ENCODE data around the gene NR0B1.

NR0B1 gene

GRCh38 chrX:30309139-30309571 is at the start of gene NR0B1:
Gene NR0B1 (minus strand): TSS chrX:30309390. CDS start chrX:30309363, 27 bp downstream.
- Histone ChIP-seq H3K9me3 (ENCODE audit: control insufficient read depth in 2 of 2, low read length in 2 of 2) (no peaks in the 10 kb centered on the region), H3K27me3 (ENCODE audit: control insufficient read depth in 2 of 2, insufficient read depth in 2 of 2, low read length in 2 of 2) (peaks cover 2 to 4% of the 10 kb centered on the region in 2 donors), H3K36me3 (ENCODE audit: control insufficient read depth in 2 of 2, insufficient read depth in 2 of 2, low read length in 2 of 2) (no peaks in the 10 kb centered on the region), H3K4me3 (ENCODE audit: low read length in 2 of 2) (no peak within 1 kb of the TSS), H3K9ac (ENCODE audit: low read depth in 1 of 2, low read length in 2 of 2) (no peak within 1 kb of the TSS), H3K27ac (ENCODE audit: low read depth in 2 of 2, low read length in 2 of 2) (no peak within 1 kb of the TSS), H3K4me1 (ENCODE audit: control insufficient read depth in 2 of 2, insufficient read depth in 2 of 2, low read length in 2 of 2) (no peaks in the 10 kb centered on the region)

GRCh38 chrX:30349946-30350345 is 40.8 kb upstream of the NR0B1 start:
- no peaks in the 10 kb centered on the region for H3K9me3 ChIP-seq (ENCODE audit: control insufficient read depth in 2 of 2, low read length in 2 of 2)
- no peak overlapping the region for H3K27ac ChIP-seq (ENCODE audit: low read depth in 2 of 2, low read length in 2 of 2)
- H3K36me3 ChIP-seq (ENCODE audit: control insufficient read depth in 2 of 2, insufficient read depth in 2 of 2, low read length in 2 of 2): no peaks in the 10 kb centered on the region
- H3K4me1 ChIP-seq (ENCODE audit: control insufficient read depth in 2 of 2, insufficient read depth in 2 of 2, low read length in 2 of 2): no peaks in the 10 kb centered on the region
- H3K9ac ChIP-seq (ENCODE audit: low read depth in 1 of 2, low read length in 2 of 2): no peak overlapping the region
- no peak overlapping the region for H3K4me3 ChIP-seq (ENCODE audit: low read length in 2 of 2)
- no peaks in the 10 kb centered on the region for H3K27me3 ChIP-seq (ENCODE audit: control insufficient read depth in 2 of 2, insufficient read depth in 2 of 2, low read length in 2 of 2)

GRCh38 chrX:30343206-30343605 is 34.0 kb upstream of the NR0B1 start:
- H3K4me1 ChIP-seq (ENCODE audit: control insufficient read depth in 2 of 2, insufficient read depth in 2 of 2, low read length in 2 of 2): no peaks in the 10 kb centered on the region
- H3K36me3 ChIP-seq (ENCODE audit: control insufficient read depth in 2 of 2, insufficient read depth in 2 of 2, low read length in 2 of 2): no peaks in the 10 kb centered on the region
- H3K27me3 ChIP-seq (ENCODE audit: control insufficient read depth in 2 of 2, insufficient read depth in 2 of 2, low read length in 2 of 2): no peaks in the 10 kb centered on the region
- no peak overlapping the region for H3K4me3 ChIP-seq (ENCODE audit: low read length in 2 of 2)
- H3K27ac ChIP-seq (ENCODE audit: low read depth in 2 of 2, low read length in 2 of 2): no peak overlapping the region
- H3K9ac ChIP-seq (ENCODE audit: low read depth in 1 of 2, low read length in 2 of 2): no peak overlapping the region
- no peaks in the 10 kb centered on the region for H3K9me3 ChIP-seq (ENCODE audit: control insufficient read depth in 2 of 2, low read length in 2 of 2)

- H3K36me3 ChIP-seq (ENCODE audit: control insufficient read depth in 2 of 2, insufficient read depth in 2 of 2, low read length in 2 of 2): no peaks in the 10 kb centered on the region
- H3K4me3 ChIP-seq (ENCODE audit: low read length in 2 of 2): no peak overlapping the region
- H3K4me1 ChIP-seq (ENCODE audit: control insufficient read depth in 2 of 2, insufficient read depth in 2 of 2, low read length in 2 of 2): no peaks in the 10 kb centered on the region
- no peaks in the 10 kb centered on the region for H3K27me3 ChIP-seq (ENCODE audit: control insufficient read depth in 2 of 2, insufficient read depth in 2 of 2, low read length in 2 of 2)
- H3K9me3 ChIP-seq (ENCODE audit: control insufficient read depth in 2 of 2, low read length in 2 of 2): no peaks in the 10 kb centered on the region
- no peak overlapping the region for H3K27ac ChIP-seq (ENCODE audit: low read depth in 2 of 2, low read length in 2 of 2)
- H3K9ac ChIP-seq (ENCODE audit: low read depth in 1 of 2, low read length in 2 of 2): no peak overlapping the region
These were observed 31.6 kb upstream of the NR0B1 start for GRCh38 chrX:30340753-30341152.

GRCh38 chrX:30327762-30328161 is 18.6 kb upstream of the NR0B1 start:
- Histone ChIP-seq H3K9me3 (ENCODE audit: control insufficient read depth in 2 of 2, low read length in 2 of 2) (no peaks in the 10 kb centered on the region), H3K4me1 (ENCODE audit: control insufficient read depth in 2 of 2, insufficient read depth in 2 of 2, low read length in 2 of 2) (no peaks in the 10 kb centered on the region), H3K4me3 (ENCODE audit: low read length in 2 of 2) (no peak overlapping the region), H3K27me3 (ENCODE audit: control insufficient read depth in 2 of 2, insufficient read depth in 2 of 2, low read length in 2 of 2) (no peaks in the 10 kb centered on the region), H3K36me3 (ENCODE audit: control insufficient read depth in 2 of 2, insufficient read depth in 2 of 2, low read length in 2 of 2) (no peaks in the 10 kb centered on the region), H3K27ac (ENCODE audit: low read depth in 2 of 2, low read length in 2 of 2) (no peak overlapping the region), H3K9ac (ENCODE audit: low read depth in 1 of 2, low read length in 2 of 2) (no peak overlapping the region)

GRCh38 chrX:30317308-30317707 is 8.1 kb upstream of the NR0B1 start:
- Histone ChIP-seq H3K27me3 (ENCODE audit: control insufficient read depth in 2 of 2, insufficient read depth in 2 of 2, low read length in 2 of 2) (peaks cover 0 to 2% of the 10 kb centered on the region in 2 donors), H3K4me3 (ENCODE audit: low read length in 2 of 2) (no peak overlapping the region)

GRCh38 chrX:30313322-30313721 is 4.1 kb upstream of the NR0B1 start:
- Histone ChIP-seq H3K9me3 (ENCODE audit: control insufficient read depth in 2 of 2, low read length in 2 of 2) (no peaks in the 10 kb centered on the region), H3K27me3 (ENCODE audit: control insufficient read depth in 2 of 2, insufficient read depth in 2 of 2, low read length in 2 of 2) (no peaks in the 10 kb centered on the region), H3K4me1 (ENCODE audit: control insufficient read depth in 2 of 2, insufficient read depth in 2 of 2, low read length in 2 of 2) (no peaks in the 10 kb centered on the region), H3K36me3 (ENCODE audit: control insufficient read depth in 2 of 2, insufficient read depth in 2 of 2, low read length in 2 of 2) (no peaks in the 10 kb centered on the region), H3K27ac (ENCODE audit: low read depth in 2 of 2, low read length in 2 of 2) (no peak overlapping the region), H3K4me3 (ENCODE audit: low read length in 2 of 2) (no peak overlapping the region), H3K9ac (ENCODE audit: low read depth in 1 of 2, low read length in 2 of 2) (no peak overlapping the region)

More at GRCh38 chrX:30317308-30317707, 8.1 kb upstream of the NR0B1 start:
- no peaks in the 10 kb centered on the region for H3K4me1 ChIP-seq (ENCODE audit: control insufficient read depth in 2 of 2, insufficient read depth in 2 of 2, low read length in 2 of 2)
- no peak overlapping the region for H3K9ac ChIP-seq (ENCODE audit: low read depth in 1 of 2, low read length in 2 of 2)
- H3K36me3 ChIP-seq (ENCODE audit: control insufficient read depth in 2 of 2, insufficient read depth in 2 of 2, low read length in 2 of 2): no peaks in the 10 kb centered on the region
- H3K27ac ChIP-seq (ENCODE audit: low read depth in 2 of 2, low read length in 2 of 2): no peak overlapping the region
- H3K9me3 ChIP-seq (ENCODE audit: control insufficient read depth in 2 of 2, low read length in 2 of 2): no peaks in the 10 kb centered on the region

GRCh38 chrX:30312858-30313257 is 3.7 kb upstream of the NR0B1 start:
- Histone ChIP-seq H3K27ac (ENCODE audit: low read depth in 2 of 2, low read length in 2 of 2) (no peak overlapping the region), H3K4me3 (ENCODE audit: low read length in 2 of 2) (no peak overlapping the region), H3K27me3 (ENCODE audit: control insufficient read depth in 2 of 2, insufficient read depth in 2 of 2, low read length in 2 of 2) (no peaks in the 10 kb centered on the region), H3K36me3 (ENCODE audit: control insufficient read depth in 2 of 2, insufficient read depth in 2 of 2, low read length in 2 of 2) (no peaks in the 10 kb centered on the region), H3K9me3 (ENCODE audit: control insufficient read depth in 2 of 2, low read length in 2 of 2) (no peaks in the 10 kb centered on the region), H3K4me1 (ENCODE audit: control insufficient read depth in 2 of 2, insufficient read depth in 2 of 2, low read length in 2 of 2) (no peaks in the 10 kb centered on the region), H3K9ac (ENCODE audit: low read depth in 1 of 2, low read length in 2 of 2) (no peak overlapping the region)

GRCh38 chrX:30310429-30311206 is 1.4 kb upstream of the NR0B1 start:
- Histone ChIP-seq H3K4me3 (ENCODE audit: low read length in 2 of 2) (no peak overlapping the region), H3K27ac (ENCODE audit: low read depth in 2 of 2, low read length in 2 of 2) (no peak overlapping the region), H3K9ac (ENCODE audit: low read depth in 1 of 2, low read length in 2 of 2) (no peak overlapping the region), H3K9me3 (ENCODE audit: control insufficient read depth in 2 of 2, low read length in 2 of 2) (no peaks in the 10 kb centered on the region), H3K4me1 (ENCODE audit: control insufficient read depth in 2 of 2, insufficient read depth in 2 of 2, low read length in 2 of 2) (no peaks in the 10 kb centered on the region), H3K27me3 (ENCODE audit: control insufficient read depth in 2 of 2, insufficient read depth in 2 of 2, low read length in 2 of 2) (peaks cover 2 to 4% of the 10 kb centered on the region in 2 donors), H3K36me3 (ENCODE audit: control insufficient read depth in 2 of 2, insufficient read depth in 2 of 2, low read length in 2 of 2) (no peaks in the 10 kb centered on the region)

GRCh38 chrX:30308263-30309138 is 689 bp downstream of the NR0B1 start:
- Histone ChIP-seq H3K9me3 (ENCODE audit: control insufficient read depth in 2 of 2, low read length in 2 of 2) (no peaks in the 10 kb centered on the region), H3K27ac (ENCODE audit: low read depth in 2 of 2, low read length in 2 of 2) (no peak overlapping the region), H3K27me3 (ENCODE audit: control insufficient read depth in 2 of 2, insufficient read depth in 2 of 2, low read length in 2 of 2) (peaks cover 2 to 4% of the 10 kb centered on the region in 2 donors), H3K36me3 (ENCODE audit: control insufficient read depth in 2 of 2, insufficient read depth in 2 of 2, low read length in 2 of 2) (no peaks in the 10 kb centered on the region), H3K4me1 (ENCODE audit: control insufficient read depth in 2 of 2, insufficient read depth in 2 of 2, low read length in 2 of 2) (no peaks in the 10 kb centered on the region), H3K4me3 (ENCODE audit: low read length in 2 of 2) (no peak overlapping the region), H3K9ac (ENCODE audit: low read depth in 1 of 2, low read length in 2 of 2) (no peak overlapping the region)
